Measurements from ENCODE around the gene APBB2.

APBB2 gene

GRCh38 chr4:41215155-41215554, 813 bp upstream of the APBB2 start:
- DNase-seq = peak; percentile 17

GRCh38 chr4:41214825-41215146, 444 bp upstream of the APBB2 start:
- DNase-seq = no peak

DNA sequence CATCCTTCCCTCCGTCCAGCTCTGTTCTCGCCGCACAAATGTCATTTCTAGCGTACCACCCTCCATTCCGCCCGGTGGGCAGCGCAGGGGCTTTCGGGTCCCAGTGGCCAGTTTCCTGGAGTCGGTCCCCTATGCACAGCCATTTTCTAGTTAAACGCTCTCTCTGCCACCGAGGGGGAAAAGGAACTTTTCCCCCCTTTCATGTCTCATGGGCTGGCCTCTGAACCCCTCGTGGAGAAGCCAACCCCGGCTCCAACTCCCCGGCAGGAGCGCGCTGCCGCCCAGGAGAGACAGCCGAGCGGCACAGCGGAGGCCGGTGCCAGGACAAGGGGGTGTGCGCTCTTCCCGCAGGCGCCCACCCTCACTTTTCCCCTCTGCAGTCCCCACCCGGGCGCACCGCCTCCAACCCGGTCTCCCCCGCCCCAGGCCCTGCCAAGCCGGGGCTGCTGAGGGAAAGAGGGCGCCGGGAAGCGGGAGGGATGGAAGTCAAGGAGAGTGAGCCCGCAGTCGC, 662 bp downstream of the APBB2 start:
- DNase-seq = peak; percentile 83

DNA sequence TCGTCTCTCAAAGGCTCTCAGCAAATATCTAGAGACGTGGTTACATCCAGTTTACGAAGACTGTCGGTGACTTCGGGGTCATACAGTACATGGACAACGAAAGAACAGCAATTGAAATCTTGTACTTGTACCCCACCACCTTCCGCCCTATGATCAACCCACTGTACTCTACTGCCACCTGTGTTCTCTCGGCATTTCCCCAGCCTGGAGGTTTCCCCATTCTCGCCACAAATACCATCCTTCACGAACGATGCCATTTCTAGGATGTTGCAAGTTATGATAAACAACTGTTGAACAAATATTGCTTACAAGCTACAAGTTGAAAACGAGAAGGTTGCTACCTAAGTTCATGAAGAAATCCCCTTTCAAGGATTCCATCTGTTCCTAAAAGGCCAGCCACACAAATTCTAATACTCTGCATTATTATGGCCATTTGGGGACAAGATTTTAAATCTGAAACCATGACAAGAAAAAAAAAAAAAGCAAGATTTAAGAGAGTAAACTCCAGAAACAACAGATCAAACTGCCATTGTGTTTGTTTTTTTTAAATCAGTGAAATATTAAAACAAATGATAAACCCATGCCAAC, 1.6 kb downstream of the APBB2 start:
- peak; percentile 32 for DNase-seq

DNA sequence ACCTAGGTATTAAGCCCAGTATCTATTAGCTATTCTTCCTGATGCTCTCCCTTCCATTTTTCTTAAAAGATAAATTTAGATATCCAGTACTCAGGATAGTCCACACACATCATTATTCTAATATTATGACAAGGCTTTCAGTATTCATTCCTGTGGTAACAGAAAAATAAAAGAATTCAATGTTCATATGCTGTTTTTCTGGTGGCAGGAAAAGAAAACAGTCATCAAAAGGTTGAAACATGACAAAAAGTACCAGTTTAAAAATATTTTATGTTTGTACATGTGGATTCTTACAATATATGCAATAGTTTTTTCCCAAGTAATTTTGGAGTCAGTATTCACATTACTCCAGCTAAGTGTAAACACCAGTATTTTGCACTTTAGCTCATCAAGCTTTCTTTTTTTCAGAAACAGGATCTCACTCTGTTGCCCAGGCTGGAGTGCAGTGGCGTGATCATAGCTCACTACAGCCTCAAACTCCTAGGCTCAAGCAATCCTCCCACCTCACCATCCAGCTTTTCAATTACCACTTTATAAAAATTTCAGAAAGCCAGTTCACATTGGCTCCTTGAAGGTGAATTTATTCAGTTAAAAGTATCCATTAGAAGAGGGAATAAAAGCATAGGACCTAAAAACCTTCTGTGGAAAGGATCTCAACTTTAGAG, 2.3 kb downstream of the APBB2 start:
- DNase-seq = no peak

- no peak for DNase-seq
Observed at GRCh38 chr4:41209901-41210300, 4.4 kb downstream of the APBB2 start.

- DNase-seq = no peak
Observed at GRCh38 chr4:41209187-41209586, 5.2 kb downstream of the APBB2 start.

DNA sequence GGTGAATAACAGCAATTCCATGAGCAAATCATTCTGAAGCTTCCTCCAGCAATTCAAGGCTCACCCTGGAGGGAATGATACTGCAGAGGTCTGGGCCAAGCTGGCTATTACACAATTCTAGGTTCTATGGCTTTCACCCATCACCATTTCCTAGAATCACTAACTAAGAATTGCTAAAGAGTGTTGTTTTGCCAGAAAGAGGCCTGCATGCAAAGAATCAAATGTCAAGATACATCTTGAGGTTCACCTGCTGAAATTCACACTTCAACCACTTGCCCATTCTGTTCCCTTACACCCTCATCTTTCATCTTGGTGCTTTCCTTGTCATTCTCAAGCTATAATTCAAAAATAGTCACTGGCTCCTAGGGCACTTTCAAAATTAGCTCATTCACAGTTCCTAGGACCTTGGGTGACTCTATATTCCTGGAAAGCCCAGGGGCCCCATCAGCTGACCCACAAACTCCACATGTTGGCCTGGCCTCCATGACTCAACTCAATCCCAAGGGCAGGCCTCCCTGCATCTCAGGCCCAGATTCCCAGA, 7.0 kb downstream of the APBB2 start:
- no peak for DNase-seq

DNA sequence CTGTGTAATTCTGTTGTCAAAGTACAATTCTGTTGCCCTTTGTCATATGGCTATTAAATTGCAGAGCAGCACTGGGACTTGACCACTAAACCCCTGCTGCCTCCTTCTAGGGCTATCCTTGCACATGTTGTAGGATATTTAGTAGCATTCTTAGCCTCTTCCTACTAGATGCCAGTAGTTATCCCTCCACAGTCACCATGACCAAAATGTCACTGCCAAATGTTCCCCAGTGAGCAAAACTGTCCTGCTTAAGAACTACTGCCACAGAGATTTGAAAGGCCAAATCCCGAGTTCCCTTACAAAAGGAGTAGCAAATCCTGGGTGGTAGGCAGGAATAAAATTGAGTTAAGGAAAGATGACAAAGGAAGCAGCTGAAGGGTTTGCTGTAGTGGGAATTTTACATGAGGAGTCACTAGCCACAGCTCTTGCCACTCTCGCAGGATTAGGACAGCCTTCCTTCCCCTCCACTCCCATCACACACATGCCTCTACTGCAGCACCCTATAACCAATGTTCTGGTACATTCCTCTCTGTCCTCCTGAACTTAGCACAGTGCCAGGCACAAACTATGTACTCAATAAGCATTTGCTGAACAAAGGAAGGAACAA, 8.4 kb downstream of the APBB2 start:
- no peak for DNase-seq

DNA sequence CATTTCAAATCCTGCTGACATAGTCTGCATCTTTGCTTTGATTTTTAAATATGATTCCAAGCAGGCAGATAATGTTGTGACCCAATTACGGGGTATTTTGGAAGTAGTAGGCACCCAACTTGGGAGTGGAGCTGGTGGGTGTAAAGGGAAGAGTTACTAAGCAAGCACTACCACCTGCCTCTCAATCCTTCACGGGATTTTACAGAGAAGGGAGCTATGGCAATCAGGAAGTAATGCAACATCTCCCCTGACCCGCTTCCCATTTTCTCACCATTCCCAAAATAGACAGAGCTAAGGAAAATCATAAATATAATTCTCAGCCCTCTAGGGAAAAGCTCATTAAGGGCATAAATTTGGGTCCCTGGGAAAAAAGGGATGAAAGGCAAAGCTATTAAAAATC, 9.2 kb downstream of the APBB2 start:
- no peak for DNase-seq

DNA sequence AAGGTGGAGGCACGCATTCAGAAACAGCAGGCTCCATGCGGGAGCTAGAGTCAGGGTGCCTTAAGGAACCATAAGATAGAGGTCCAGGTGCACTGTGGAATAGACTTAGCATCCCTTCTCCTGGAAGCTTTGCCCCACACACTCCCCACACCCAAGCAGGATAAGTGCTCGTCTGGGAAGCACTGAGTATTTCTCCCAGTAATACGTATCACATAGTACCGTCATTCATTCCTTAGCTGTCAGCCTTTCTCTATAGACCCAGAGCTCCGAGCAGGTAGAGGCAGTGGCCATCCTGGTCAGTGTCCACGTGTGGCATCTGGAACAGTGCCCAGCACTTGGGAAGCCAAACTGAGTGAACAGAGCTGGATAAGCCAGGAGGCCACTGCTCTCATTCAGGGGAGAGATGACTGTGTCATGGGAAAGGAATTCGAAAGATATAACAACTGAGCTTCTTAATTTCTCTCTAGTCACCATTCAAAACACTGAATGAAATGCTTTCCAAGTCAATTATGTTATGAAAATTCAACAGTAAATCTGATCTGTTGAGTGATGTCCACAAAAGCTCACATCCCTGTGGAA, 9.9 kb downstream of the APBB2 start:
- DNase-seq = no peak

- DNase-seq = no peak
Observed at GRCh38 chr4:41203841-41204240, 10.5 kb downstream of the APBB2 start.

DNA sequence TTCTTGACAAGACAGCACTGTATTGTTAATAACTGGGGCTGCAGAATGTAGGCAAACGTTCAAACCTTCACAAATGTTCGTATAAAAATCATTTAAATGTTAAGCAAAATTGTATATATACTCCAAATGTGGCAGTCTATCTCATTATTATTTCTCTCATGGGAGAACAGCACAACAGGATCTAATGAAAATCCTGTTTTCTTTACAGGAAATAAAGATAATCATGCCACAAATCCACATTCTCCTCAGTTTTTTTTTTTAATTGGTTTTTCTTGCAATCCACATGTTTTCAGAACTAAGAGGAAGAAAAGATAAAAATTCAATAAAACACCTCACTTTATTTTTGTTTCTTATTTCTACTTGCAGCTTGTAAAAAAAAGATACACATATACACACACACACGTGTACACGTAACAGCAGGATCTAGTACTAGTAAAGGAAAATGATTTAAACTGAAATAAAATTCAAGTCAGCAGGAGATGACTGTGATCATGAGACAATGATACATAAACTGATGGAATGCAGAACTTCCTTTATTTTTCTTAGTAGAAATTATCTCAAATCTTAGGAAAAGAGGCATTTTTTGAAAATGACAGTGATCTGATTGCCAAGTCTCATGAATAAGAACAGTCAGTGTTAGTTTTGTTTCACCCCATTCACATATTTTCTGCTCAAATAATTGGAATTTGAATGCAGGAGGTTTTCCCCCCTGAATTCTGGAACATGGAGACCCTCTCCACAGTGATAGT, 11.3 kb downstream of the APBB2 start:
- DNase-seq = no peak

DNA sequence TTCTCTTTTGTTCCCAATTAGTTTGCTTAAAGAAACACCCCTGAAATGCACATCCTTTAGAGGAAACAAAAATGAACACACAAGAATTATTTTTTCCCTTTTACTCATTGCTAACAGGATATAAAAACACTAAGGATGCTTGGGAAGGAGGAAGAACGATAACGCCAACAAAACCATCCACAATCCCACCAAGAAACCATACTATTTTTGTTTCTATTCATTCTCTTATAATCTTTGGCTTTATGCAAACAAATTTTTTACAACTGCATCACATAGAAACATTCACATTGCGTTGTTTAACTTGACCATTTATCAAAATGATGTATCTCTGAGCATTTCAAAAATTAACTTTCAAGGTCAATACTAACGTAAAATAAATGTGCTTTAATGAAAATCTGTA, 12.0 kb downstream of the APBB2 start:
- no peak for DNase-seq

GRCh38 chr4:41200486-41201017, 13.8 kb downstream of the APBB2 start:
- DNase-seq = no peak

GRCh38 chr4:41199788-41200187, 14.6 kb downstream of the APBB2 start:
- DNase-seq = no peak

GRCh38 chr4:41197996-41198395, 16.3 kb downstream of the APBB2 start:
- no peak for DNase-seq

DNA sequence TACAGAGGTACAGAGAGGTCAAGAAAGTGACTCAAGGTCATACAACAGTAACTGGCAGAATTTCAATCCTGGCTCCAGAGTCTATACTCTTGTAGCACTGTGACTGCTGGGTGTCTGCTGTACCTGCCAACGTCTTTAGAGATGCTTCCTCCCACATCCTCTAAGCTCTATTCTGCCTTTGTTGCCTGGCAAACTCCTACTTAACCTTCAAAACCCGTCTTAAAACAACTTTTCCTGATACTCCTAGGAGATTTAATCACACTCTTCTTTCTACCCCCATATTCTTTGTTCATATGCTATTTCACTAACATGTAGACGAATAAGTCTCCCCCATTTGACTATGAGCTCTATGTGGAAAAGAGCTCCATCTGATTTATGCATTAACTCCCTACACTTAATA, 16.8 kb downstream of the APBB2 start:
- no peak for DNase-seq

DNA sequence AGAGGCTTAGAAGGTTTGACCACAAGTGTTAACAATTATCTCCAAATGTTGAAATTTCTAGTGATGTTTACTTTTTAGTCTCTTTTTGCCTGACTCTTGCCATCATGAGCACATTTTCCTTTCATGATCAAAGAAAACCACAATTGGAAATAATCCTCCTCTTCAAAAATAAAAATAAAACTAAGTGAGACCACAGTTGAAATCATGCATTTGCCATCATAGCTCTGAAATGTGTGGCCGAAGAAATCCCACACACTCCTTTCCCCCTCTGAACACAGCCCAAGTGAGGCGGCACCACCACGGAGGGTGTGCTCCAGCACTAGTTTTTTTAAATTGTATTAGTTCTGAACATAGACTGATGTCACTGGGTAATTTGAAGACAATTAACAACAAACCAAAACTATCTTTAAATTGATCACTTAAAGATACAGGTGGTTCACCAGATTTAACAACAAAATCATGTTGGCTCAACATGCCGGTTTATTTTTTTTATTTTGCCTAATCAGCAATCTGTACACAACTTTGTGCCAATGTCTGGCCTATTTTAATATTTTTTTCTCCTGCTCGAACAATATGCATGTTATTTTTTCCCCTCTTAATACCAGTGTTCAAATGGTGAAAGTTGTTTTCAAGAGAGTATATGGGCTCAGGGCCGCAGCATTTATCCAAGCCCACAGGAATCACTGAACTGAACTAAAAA, 17.6 kb downstream of the APBB2 start:
- no peak for DNase-seq

- DNase-seq = no peak
Observed at GRCh38 chr4:41192136-41192535, 22.2 kb downstream of the APBB2 start.

- DNase-seq = no peak
Observed at GRCh38 chr4:41189666-41190065, 24.7 kb downstream of the APBB2 start.

- no peak for DNase-seq
Observed at GRCh38 chr4:41189076-41189475, 25.3 kb downstream of the APBB2 start.
